ENCODE data around the gene AHNAK2.

Gene AHNAK2

DNA sequence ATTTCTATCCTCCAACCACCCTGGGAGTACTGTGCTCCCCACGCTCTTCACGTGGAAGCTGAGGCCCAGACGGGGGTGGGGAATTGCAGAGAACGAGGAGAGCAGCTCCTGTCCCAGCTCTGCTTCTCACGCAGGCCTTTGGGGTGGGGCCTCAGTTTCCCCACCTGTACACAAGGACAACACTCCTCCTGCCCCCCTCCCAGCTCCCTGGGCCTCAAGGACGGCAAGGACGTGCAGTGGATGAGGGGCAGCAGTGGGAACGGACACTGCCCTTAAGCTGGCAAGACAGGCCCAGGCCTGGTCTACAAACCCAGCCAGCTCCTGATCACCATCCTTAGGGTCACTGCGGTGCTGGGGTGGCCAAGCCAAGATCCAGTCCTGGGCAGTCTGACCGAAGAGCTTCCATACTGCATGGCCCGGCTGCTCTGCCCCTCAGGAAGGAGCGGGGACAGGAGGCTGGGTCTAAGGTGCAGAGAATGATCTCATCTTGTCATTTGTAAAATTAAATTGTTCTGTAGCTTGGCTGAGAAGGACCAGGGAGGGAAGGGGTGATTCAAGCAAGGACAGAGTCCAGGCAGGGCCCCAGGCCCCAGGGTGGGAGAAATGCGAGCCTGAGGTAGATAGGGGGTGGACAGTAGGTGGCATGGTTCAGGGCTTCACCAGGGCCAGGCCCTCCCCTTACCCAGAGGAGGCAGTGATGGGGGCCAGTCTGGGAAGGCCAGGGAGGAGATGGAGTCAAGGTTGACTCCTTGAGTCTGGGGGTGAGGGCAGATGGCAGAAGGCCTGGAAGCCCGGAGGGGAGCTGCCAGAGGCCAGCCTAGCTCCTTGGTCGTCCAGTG, 6.1 kb upstream of the AHNAK2 start:
- no peak for DNase-seq

DNA sequence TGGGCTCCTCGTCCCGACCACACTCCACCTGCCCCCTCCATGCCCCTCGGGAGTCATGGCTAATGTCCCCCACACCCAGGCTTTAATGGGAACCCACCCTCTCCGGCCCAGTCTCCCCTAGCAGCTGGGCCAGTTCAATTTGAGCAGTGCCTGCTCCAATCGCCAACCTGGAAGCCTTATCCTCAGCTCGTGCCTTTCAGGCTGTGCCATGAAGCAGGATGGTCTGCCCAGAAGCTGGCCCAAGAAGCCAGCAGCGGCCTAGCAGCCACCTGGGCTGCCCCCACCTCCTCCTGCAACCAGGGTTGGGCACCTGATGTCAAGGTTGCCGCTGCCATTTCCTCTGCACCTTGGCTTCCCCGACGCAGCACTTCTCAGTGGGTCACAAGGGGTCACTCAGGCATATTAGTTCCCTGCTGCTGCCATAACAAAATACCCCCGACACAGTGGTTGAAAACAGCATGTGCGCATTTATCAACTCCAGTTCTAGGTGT, 5.1 kb upstream of the AHNAK2 start:
- DNase-seq, result no peak

DNA sequence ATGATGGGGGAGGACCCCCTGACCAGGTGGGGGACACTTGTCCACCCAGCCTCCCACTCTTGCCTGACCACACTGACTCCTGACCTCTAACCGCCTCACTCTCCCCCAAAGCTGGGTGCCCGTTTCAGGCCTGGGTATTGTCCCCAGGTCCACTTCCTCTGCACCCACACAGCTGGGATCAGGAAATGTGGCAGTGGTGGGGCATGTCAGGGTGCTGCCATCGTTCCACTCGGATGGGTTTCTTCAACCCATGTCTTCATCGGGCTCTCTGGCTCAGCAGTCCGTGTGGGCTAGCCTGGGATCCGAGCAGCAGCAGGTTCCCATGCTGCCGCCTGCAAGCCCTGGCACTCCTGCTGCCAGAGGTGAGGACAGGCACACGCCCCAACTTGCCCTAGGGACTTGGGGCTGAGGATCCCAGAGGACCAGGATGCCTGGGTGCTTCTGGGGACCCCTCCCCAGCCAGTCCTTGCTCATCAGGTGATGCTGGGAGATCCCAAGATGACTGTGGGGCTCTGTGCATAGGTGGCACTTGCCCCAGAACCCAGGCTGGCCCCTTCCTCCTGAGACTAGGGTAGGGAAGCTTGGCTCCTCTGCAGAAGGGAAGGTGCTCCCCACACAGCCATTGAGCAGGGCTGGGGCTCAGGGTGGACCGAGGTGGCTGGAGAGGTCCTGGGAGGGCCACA, 4.5 kb upstream of the AHNAK2 start:
- DNase-seq, result no peak

DNA sequence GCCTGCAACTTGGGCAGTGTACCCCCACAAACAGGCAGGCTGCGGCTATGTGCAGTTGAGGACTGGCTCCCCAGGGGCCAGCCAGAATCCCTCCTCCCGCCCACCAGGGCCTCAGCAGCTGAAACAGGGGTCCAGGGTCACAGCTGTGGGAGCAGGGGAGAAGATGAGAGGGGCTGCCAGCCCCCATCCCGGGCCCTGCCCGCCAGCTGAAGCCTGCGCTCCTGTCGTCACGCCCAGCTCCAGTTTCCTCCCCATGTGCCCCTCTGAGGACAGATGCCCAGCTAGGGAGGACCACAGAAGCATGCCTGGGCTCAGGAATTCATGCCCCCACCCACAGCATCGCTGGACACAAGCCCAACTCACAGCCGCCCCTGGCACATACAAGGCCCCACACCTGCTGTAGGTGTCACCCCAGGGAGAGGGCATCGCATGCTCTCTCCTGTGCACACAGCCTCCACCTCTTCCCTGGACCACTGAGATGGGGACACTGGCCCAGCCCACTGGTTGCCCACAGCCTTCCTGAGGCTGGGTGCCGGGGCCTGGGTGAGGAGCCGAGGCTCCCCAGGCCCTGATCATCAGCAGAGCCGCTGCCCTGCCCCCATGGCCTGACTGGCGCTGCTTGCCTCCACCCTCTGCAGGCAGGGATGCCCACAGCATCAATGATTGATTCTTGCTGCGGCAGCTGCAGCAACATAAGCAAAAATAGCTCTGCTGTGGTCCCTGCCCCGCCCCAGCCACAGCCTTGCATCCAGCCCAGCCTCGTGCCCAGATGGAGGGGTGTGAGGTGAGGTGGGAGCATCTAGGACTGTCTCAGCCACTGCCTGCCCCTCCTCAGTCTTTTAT, 3.7 kb upstream of the AHNAK2 start:
- DNase-seq, result no peak

DNA sequence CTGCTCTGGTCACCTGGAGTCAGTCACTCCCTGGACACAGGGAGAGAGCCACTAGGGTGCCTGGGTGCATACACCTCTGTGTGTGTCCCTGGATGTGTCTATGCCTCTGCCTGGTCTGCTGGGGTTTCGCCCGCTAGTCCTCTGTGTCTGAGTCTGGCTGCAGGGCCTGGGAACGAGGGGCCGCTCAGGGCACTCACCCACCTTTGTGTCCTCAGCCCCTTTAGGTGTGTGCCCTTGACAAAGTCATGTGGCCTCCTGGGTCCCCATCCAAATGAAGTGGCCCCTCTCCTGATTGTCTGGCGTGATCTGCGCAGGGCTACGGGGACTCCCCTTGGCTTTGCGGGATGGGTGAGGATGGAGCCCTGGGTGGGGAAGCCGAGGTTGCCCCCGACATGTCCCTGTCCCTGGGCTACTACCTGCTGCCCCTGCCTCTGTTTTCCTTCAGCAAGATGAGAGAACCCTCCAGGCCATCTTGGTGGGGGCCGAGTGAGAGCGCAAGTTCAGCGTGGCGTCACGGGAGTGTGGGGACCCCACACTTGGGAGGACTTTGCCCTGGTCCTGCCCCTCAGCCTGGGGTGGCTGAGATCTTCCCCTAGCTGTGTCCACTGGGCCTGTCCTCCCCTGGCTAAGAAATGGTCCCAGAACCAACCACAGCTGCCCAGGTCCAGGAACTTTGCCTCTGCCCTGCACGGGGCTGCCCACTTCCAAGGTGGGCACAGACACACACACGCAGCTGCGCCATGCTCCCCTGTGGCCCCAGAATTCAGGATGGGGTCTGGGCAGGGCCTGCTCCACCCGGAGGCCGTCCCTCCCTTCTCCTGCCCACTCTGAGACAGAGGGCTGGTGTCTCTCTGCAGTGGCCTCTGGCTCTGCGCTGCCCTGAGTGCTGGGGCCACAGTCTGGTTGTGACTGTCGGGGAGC, 2.7 kb upstream of the AHNAK2 start:
- no peak for DNase-seq

DNA sequence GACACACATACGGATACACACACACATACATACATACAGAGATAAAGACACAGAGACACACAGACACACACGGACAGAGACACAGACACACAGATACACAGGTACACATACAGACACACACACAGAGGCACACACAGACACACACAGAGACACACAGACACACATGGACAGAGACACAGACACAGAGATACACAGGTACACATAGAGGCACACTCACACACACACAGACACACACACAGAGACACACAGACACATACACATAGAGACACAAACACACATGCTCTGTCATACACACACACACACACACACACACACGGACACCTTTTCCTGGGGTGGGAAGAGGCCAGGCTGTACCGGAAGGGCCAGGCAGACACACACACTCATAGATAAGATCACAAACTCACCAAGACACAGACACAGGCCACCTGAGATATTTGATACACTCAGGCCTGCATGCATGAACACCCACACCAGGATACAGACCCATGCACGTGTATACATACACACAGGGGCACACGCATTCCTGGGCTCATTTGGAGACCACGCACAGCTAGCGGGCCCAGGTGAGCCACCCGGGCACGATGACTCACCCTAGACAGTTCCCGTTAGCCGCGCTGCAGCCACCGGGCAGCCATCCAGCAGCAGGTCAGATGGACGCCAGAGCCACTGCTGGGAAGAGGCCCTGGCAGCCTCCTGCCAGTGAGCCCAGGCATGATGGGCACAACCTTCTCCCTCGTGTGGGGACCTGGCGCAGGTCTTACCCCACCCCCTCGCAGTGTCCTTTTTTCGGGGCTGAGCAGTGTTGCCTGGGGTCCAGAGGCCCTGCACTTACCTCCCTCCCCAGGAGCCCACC, 1.8 kb upstream of the AHNAK2 start:
- DNase-seq, result no peak

DNA sequence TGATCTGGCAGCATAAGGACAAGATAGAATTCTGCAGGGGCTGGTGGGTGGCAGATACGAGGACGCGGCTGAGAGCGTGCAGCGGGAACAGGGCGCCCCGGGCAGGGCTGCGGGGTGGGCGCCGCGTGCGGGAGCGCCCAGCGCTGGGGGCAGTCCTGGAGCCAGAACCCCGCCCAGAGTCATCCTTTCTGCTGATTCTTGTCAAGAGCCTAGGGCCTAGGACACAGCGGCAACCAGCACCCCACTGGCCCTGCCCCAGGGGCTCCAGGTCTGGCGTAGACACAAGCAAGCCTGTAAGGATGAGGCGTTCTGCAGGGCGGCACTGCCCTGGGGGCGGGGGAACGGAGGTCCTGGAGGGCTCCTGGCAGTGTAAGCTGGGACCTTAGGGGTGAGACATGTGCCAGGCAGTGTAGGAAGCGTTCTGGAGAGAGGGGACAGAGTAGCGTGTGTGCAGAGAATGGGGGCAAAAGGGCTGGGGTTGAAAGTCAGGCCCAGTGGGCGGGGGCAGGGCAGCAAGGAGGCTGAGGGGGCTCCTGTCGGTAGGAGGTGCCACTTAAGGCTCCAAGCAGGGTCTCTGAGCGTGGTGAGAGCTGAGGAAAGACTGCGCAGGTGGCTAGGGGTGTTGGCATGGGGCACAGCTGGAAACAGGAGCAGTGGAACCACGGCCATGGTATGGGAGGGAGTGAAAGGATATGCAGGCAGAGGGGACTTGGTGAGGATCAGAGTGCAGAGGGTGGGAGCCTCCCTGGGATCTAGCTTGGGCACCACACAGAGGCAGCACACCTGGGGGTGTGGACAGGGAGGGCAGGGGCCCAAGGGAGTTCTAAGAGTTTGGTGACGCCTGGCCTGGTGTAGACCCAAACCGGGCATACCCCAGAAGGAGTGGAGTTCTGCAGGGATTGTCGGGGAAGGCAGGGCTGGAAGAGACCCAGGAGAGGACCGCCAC, 845 bp upstream of the AHNAK2 start:
- DNase-seq, result peak; percentile 9

DNA sequence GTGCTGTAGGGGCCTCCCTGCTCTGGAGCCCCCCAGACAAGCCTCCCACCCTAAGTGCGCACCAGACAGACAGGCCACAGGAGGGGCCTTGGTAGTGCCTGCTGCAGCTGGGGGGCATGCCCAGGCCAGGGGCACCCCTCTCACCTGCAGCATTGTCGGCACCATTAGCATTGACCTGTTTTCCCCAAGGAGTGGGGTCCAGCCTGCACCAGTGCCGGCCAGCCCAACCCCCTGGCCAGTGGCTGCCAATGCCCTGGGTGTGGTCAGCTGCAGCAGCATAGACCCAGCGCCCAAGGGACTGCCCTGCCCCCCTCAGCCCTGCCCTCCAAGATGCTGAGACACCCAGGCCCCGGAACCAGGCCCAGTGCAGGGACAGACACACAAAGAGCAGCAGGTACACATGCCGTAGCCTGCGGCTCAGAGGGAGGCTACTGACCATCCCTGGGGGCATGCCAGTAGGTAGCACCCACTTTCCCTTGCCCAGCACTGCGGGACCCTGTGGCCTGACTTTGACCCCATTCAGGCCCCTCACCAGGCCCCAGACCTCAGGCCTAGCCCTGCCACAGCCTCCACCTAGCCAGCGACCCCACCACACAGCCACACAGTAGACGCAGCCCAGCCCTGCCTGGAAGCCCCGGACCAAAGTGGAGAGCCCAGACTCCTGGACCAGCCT, 1.0 kb downstream of the AHNAK2 start:
- DNase-seq, result no peak

DNA sequence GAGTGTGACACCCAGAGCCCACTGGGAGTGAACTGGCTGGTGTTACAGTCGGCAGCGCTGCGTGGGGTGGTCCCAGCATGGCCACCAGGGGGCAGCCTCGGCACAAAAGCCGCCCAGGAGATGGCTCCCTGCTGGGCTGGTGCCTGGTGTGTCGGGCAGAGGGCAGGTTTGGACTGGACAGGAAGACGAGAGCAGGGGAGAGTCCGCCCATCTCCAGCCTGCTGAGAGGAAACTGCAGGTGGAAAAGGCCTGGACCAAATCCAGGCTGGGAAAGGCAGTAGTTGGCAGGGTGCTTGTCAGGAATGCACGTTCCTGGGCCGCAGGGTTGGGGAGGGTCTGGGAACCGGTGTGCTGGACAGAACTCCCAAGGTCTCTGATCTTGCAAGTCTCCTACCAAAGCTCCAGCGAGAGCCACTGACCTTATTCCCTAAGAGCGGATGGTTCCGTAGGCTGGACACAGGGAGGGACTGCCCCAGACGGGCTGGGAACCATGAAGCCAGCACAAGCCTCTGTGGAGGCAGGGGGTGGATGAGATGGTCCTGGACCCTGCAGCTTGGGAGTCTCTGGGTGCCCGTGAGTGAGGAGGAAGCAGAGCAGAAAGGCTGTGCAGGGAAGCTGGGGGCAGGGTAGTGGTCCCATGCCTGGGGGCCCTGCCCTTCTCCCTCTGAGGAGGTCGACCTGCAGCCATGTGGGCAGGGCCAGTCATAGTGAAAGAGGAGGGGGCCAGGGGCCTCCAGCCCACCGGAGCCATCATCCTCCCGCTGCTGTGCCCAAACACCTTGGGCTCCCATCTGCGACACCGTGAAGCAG, 1.8 kb downstream of the AHNAK2 start:
- DNase-seq, result no peak

DNA sequence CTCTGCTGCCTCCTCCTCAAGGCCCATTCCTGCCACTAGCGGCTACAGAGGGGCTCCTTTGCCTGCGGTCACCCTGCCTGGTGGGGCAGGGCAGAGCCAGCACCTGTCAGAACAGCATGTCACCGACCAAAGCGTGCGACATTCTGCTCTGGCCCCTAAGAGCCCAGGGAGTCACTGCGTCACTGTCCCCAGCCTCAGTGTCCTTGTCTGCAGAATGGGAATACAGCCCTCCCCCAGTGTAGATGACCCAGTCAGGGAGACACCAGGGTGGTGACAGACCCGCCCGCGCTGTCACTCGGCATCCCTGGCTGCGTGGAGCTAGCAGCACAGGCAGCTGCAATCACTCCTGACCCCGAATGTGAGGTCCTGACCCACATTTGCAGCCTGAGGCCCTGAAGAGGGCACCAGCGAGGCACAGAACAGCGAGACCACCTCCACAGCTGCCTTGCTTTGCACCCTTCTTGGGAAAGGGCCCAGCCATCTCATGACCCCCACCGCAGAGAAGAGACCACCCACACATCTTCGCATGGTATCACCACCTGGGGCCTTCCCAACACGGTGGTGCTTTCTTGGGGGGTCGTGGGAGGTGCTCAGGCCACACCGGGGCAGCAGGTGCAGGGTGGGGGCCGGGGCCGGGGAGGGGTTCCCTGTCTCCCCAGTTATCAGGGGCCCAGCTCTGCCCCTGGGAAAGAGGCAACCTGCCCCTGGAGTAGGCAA, 2.5 kb downstream of the AHNAK2 start:
- DNase-seq, result no peak

DNA sequence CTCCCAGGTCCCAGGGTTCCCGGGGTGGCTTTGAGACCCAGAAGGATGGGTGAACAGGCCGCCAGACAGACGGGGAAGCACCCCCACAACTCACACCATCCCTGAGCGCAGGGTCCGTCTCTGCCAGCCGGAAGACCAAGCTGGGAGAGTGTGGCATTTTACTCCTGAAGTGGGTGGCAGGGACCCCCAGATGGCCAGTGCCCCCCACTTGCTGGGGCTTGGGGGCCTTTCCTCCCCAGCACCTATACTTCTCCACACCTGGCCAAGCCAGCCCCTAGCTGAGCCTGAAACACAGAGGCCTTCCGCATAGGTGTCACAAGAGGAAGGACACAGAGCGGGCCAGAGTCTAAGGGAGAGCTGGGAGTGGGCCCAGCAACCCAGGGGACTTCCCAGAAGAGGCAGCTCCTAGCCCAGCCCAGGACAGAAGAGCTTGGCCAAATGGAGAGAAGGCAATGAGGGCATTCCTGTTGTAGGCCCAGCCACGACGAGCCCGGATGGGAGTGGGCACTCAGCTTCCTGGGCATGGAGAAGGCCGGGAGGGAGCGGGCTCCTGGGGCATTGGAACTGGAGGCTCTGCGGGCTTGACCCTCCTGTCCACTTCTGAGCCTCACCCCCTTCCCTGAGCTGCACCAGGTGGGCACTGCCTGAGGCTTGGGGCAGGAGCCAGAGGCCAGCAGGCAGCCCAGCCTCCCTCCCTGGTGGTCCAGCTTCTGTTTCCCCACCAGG, 3.3 kb downstream of the AHNAK2 start:
- no peak for DNase-seq

DNA sequence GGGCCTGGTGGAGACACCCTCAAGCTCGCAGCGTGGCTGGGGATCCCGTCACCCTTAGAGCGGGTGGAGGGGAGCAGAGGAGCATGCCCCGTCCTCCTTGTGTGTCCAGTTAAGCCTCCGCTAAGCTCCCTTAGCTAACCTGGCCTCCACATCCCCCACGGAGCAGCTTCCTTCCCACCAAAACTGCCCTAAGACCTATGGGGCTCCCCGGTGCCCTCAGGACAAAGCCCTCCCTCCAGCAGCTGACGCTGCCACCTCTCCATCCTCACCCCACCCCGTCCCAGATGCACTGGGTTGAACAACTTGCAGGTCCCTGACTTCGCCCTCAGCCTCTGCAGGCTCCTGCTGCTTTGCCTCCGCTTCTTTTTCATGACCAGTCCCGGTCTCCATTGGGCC, 4.0 kb downstream of the AHNAK2 start:
- no peak for DNase-seq

DNA sequence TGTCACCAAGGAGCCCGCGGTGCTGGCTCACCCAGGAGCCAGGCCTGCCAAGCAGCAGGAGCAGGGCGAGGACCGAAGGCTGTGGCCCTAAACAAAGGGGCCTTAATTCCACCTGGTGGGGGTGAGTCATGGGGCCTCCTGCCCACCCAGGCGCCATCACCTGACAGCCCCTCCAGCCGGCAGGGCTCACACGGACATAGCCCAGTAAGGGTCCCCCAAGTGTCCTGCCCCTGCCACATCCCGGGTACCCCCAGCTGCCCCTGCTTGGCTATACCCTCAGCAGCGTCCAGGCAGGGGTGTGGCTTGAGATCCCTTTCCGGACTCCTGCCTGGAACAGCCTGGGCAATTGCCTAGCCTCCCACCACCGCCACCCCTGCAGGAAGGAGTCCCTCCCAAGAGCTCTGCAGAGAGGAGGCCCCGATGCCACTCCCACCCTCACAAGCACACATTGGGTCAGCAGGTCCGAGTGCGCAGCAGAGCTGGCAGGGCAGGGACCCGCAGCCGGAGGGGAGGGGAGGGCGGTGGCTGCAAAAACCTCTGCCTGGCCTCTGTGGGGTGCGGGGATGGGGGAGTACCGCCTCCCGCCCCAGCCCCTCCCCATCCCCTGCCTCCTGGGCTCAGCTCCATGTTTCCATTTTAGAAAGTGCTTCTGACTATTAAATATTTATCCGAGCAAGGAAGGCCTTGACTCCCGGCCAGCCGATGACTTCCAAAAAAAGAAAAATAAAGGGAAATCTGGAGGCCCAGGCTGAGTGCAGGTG, 4.6 kb downstream of the AHNAK2 start:
- no peak for DNase-seq

DNA sequence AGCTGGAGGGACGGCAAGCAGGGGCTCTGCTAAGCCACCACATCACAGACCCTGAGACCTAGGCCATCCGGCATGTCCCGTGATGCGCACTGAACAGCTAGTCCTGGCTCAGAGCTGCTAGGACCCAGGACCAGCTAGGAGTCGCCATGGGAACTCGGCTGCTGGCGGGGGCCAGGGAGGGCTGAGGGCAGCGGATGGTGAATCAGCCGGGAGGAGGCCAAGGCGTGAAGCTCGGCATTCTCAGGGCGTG, 5.1 kb downstream of the AHNAK2 start:
- no peak for DNase-seq

DNA sequence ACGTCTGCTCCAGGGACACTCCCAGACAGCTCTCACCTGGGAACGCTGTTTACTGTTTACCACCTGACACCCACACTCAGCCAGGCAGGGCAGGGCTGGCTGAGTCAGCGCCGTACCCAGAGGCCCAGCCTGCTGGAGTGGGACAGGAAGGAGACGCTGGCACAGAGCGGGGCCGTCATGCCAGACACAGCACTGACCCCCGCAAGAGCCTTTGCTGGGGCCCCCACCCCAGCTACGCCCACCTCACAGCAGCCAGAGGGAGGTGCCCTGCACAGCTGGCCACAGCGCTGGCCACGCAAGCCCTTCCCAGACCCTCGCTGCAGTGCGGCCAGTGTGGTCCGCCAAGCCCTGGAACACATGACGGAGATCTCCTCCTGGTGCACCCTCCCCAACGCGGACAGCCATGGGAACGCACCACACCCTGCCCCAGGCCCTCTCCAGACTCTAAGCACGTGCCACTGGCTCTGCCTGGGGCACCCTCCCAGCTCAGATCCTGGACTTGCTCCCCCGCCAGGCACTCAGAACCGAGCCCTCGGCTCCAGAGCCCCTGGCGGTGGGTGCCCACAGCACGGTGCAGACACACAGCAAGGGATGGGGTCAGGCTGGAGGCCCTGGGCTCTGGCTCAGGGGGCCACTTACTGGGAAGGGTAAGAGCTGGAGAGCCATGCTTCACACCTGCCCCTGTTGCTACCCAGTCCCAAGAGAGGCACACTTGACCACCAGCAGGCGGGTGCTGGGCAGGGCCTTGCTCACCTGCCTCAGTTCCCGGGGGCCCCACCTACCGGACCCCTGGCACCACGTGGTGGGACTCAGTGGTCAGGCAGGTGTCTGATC, 5.7 kb downstream of the AHNAK2 start:
- DNase-seq, result no peak

Data from NCI-H2227 treated with DMSO at 0.1 percent for 48 hours (cell line).